Neural progenitor cell (in vitro differentiated cells): ENCODE results near the gene BTAF1. TPM values are rescaled to one million over a fixed set of nuclear protein-coding genes. Genes with fewer than 3 reads are reported as not detected.

ENCODE experiments used
- DNase-seq: peaks from one replicate; pipeline ENCODE4 v3.0.0-alpha.2; 2016; ENCODE audit warnings: low spot score
- H2AFZ ChIP-seq: fragments of 200-600 bp; sonication (generic); replicated peaks from 2 replicates; pipeline ENCODE4 v1.6.1; 2016; ENCODE audit warnings: antibody characterized with exemption
- H3F3A ChIP-seq: fragments of 200-600 bp; sonication (generic); 2 replicates; pipeline ENCODE4 v1.6.1; 2016; ENCODE audit warnings: antibody characterized with exemption, low read depth
- H3K27ac ChIP-seq: fragments of 200-600 bp; sonication (generic); 2 replicates; pipeline ENCODE4 v1.5.1; 2016; ENCODE audit warnings: mild to moderate bottlenecking
- H3K27me3 ChIP-seq: fragments of 200-600 bp; sonication (generic); 2 replicates; pipeline ENCODE4 v1.6.1; 2016; ENCODE audit warnings: mild to moderate bottlenecking, moderate library complexity
- H3K36me3 ChIP-seq: fragments of 200-600 bp; sonication (generic); 2 replicates; pipeline ENCODE4 v1.5.1; 2016
- H3K4me1 ChIP-seq: fragments of 200-600 bp; sonication (generic); 2 replicates; pipeline ENCODE4 v1.6.1; 2016; ENCODE audit warnings: mixed run types
- H3K4me2 ChIP-seq: fragments of 200-600 bp; sonication (generic); 2 replicates; pipeline ENCODE4 v1.6.1; 2016
- H3K4me3 ChIP-seq: fragments of 200-600 bp; sonication (generic); 2 replicates; pipeline ENCODE4 v1.5.1; 2016
- H3K79me2 ChIP-seq: fragments of 200-600 bp; sonication (generic); 2 replicates; pipeline ENCODE4 v1.6.1; 2016; ENCODE audit warnings: low read depth
- H3K9ac ChIP-seq: fragments of 200-600 bp; sonication (generic); 2 replicates; pipeline ENCODE4 v1.6.1; 2016
- H3K9me3 ChIP-seq: fragments of 200-600 bp; sonication (generic); 2 replicates; pipeline ENCODE4 v1.5.1; 2016; ENCODE audit warnings: low read depth
- H4K20me1 ChIP-seq: fragments of 200-600 bp; sonication (generic); 2 replicates; pipeline ENCODE4 v1.6.1; 2016; ENCODE audit warnings: low read depth
- H3K27ac Mint-ChIP-seq: 3 replicates; pipeline ENCODE4 v1.8.0; 2021; ENCODE audit warnings: mixed read lengths
- H3K27me3 Mint-ChIP-seq: 2 replicates; pipeline ENCODE4 v1.8.0; 2022; ENCODE audit warnings: low read depth, mild to moderate bottlenecking, inconsistent platforms, moderate library complexity, mixed read lengths; ENCODE audit not compliant: insufficient read depth
- H3K36me3 Mint-ChIP-seq: 3 replicates; pipeline ENCODE4 v1.8.0; 2021; ENCODE audit warnings: mixed read lengths
- H3K4me1 Mint-ChIP-seq: 3 replicates; pipeline ENCODE4 v1.8.0; 2021; ENCODE audit warnings: mixed read lengths
- H3K4me3 Mint-ChIP-seq: 3 replicates; pipeline ENCODE4 v1.8.0; 2021; ENCODE audit warnings: mild to moderate bottlenecking, moderate library complexity, mixed read lengths
- H3K9me3 Mint-ChIP-seq: 3 replicates; pipeline ENCODE4 v1.8.0; 2020; ENCODE audit warnings: mixed read lengths
- CTCF ChIP-seq: fragments of 200-600 bp; sonication (generic); IDR thresholded peaks from 2 replicates; pipeline ENCODE4 v1.5.1; 2017; ENCODE audit warnings: antibody characterized with exemption, mild to moderate bottlenecking
- EZH2 ChIP-seq: fragments of 200-600 bp; sonication (generic); IDR thresholded peaks from 2 replicates; pipeline ENCODE4 v1.6.1; 2017; ENCODE audit warnings: antibody characterized with exemption, mild to moderate bottlenecking, moderate library complexity
- EZH2phosphoT487 ChIP-seq: fragments of 200-600 bp; sonication (generic); IDR thresholded peaks from 2 replicates; pipeline ENCODE4 v1.6.1; 2017; ENCODE audit warnings: antibody characterized with exemption
- total RNA-seq: library from RNA; depleted of rRNA; stranded (reverse); fragments of >200 nt; gene quantifications from 2 replicates; pipeline ENCODE4 v1.2.3, GENCODE V29; 2015; ENCODE audit warnings: low replicate concordance

The BTAF1 gene
- total RNA-seq, 1 donor from 2014 or later = 127 TPM

- H3K27me3 Mint-ChIP-seq = peaks cover 3% of the 10 kb centered on the region
- H2AFZ ChIP-seq = peak overlapping the region; percentile 92
- H3K9me3 ChIP-seq = no peaks in the 10 kb centered on the region
- H3K79me2 ChIP-seq = peaks cover 59% of the 10 kb centered on the region
- H3K36me3 ChIP-seq = no peaks in the 10 kb centered on the region
- TF ChIP-seq CTCF (no peak), EZH2 (no peak), EZH2phosphoT487 (no peak)
- no peaks in the 10 kb centered on the region for H3K9me3 Mint-ChIP-seq
- peak overlapping the region; percentile 96 for H3K4me3 Mint-ChIP-seq
- peak overlapping the region; percentile 90 for H3K27ac ChIP-seq
- peak overlapping the region; percentile 90 for H3K9ac ChIP-seq
- peaks cover 31% of the 10 kb centered on the region for H3K4me1 Mint-ChIP-seq
- peak overlapping the region; percentile 97 for H3K4me2 ChIP-seq
- H3F3A ChIP-seq = peaks cover 21% of the 10 kb centered on the region
- no peaks in the 10 kb centered on the region for H3K27me3 ChIP-seq
- peak overlapping the region; percentile 82 for H3K27ac Mint-ChIP-seq
- H3K4me1 ChIP-seq = peaks cover 13% of the 10 kb centered on the region
- peaks cover 45% of the 10 kb centered on the region for H4K20me1 ChIP-seq
- H3K36me3 Mint-ChIP-seq = peaks cover 12% of the 10 kb centered on the region
- no peak for DNase-seq
- peak overlapping the region; percentile 82 for H3K4me3 ChIP-seq
These were observed 847 bp downstream of the BTAF1 start for GRCh38 chr10:91924212-91925021.

GRCh38 chr10:91925022-91925320 is 1.4 kb downstream of the BTAF1 start:
- TF ChIP-seq EZH2phosphoT487 = no peak
- no peak for TF ChIP-seq EZH2
- TF ChIP-seq CTCF = no peak
- H3K4me3 Mint-ChIP-seq = peak overlapping the region; percentile 96
- peaks cover 31% of the 10 kb centered on the region for H3K4me1 Mint-ChIP-seq
- Histone ChIP-seq H2AFZ (no peak overlapping the region), H3K9me3 (no peaks in the 10 kb centered on the region), H3K4me1 (peaks cover 13% of the 10 kb centered on the region), H3K79me2 (peaks cover 65% of the 10 kb centered on the region), H3K4me3 (peak overlapping the region; percentile 82), H3K36me3 (no peaks in the 10 kb centered on the region), H3K27me3 (no peaks in the 10 kb centered on the region), H3F3A (peaks cover 21% of the 10 kb centered on the region), H3K9ac (peak overlapping the region; percentile 90), H3K27ac (no peak overlapping the region), H3K4me2 (peak overlapping the region; percentile 97), H4K20me1 (peaks cover 51% of the 10 kb centered on the region)
- H3K27me3 Mint-ChIP-seq = peaks cover 3% of the 10 kb centered on the region
- H3K36me3 Mint-ChIP-seq = peaks cover 12% of the 10 kb centered on the region
- H3K27ac Mint-ChIP-seq = no peak overlapping the region
- no peaks in the 10 kb centered on the region for H3K9me3 Mint-ChIP-seq
- no peak for DNase-seq

- no peak overlapping the region for H3K27ac Mint-ChIP-seq
- H3K36me3 Mint-ChIP-seq = peaks cover 38% of the 10 kb centered on the region
- peaks cover 7% of the 10 kb centered on the region for H3K36me3 ChIP-seq
- no peak for TF ChIP-seq EZH2
- TF ChIP-seq CTCF = no peak
- TF ChIP-seq EZH2phosphoT487 = no peak
- H3K4me3 Mint-ChIP-seq = no peak overlapping the region
- H3K4me3 ChIP-seq = no peak overlapping the region
- H3K79me2 ChIP-seq = peaks cover 100% of the 10 kb centered on the region
- H3K4me1 ChIP-seq = no peaks in the 10 kb centered on the region
- H3K9ac ChIP-seq = no peak overlapping the region
- no peaks in the 10 kb centered on the region for H3K9me3 ChIP-seq
- H2AFZ ChIP-seq = no peak overlapping the region
- H3F3A ChIP-seq = peaks cover 14% of the 10 kb centered on the region
- no peaks in the 10 kb centered on the region for H3K9me3 Mint-ChIP-seq
- H4K20me1 ChIP-seq = peaks cover 93% of the 10 kb centered on the region
- H3K4me1 Mint-ChIP-seq = peaks cover 11% of the 10 kb centered on the region
- no peak overlapping the region for H3K4me2 ChIP-seq
- no peaks in the 10 kb centered on the region for H3K27me3 Mint-ChIP-seq
- no peak overlapping the region for H3K27ac ChIP-seq
- no peaks in the 10 kb centered on the region for H3K27me3 ChIP-seq
- DNase-seq = no peak
These were observed 7.4 kb downstream of the BTAF1 start for GRCh38 chr10:91930939-91931338.
